Measurements from ENCODE around the gene GIT1. TPM values are rescaled to one million over a fixed set of nuclear protein-coding genes. Genes with fewer than 3 reads are reported as not detected.

GIT1 gene
- total and polyA plus RNA-seq, 2 donors (not counting 3 experiments of a cell fraction or from before 2014, with no cell fraction given), result 75.5 to 92.5 TPM

GRCh38 chr17:29562615-29563014 is 26.8 kb downstream of the GIT1 start:
- no peaks in the 10 kb centered on the region for H3K9me3 ChIP-seq (replicated peaks; ENCODE audit: control insufficient read depth, insufficient read depth, low read length)
- no peaks in the 10 kb centered on the region for H3K79me2 ChIP-seq (ENCODE audit: control insufficient read depth, insufficient read depth, low read length)
- no peaks in the 10 kb centered on the region for H3K27me3 ChIP-seq (ENCODE audit: control insufficient read depth in 2 of 2, insufficient read depth in 2 of 2, low read length in 2 of 2)
- H3K4me3 ChIP-seq (replicated peaks in 1 of 3; ENCODE audit: insufficient read depth in 1 of 3, low read depth in 1 of 3, low read length in 3 of 3), result no peak overlapping the region
- BruUV-seq (replicated peaks), result no TSS peak
- dilution Hi-C loops (cut with MboI; ENCODE audit: extremely low pct_ligation_motif_present, low sequenced_read_pairs) (no loop called here), intact Hi-C loops (cut with micrococcal nuclease) (no loop called here)
- no peak for TF ChIP-seq POLR2A (IDR thresholded peaks at IDR 0.05; ENCODE audit: low read depth, low read length)
- TF ChIP-seq EZH2 (IDR thresholded peaks at IDR 0.05; ENCODE audit: borderline replicate concordance, low read depth, low read length, severe bottlenecking), result no peak
- no peak for TF ChIP-seq POLR2AphosphoS5 (IDR thresholded peaks at IDR 0.05; ENCODE audit: insufficient read depth, low read depth, low read length)
- no peak for TF ChIP-seq MYC (IDR thresholded peaks at IDR 0.05; ENCODE audit: low read depth, low read length)
- no peak for TF ChIP-seq JUN (IDR thresholded peaks at IDR 0.05; ENCODE audit: borderline replicate concordance, insufficient read depth, insufficient read length, low read depth)
- TF ChIP-seq MAX (IDR thresholded peaks at IDR 0.05; ENCODE audit: insufficient read depth, insufficient read length), result no peak
- no peak for TF ChIP-seq FOS (IDR thresholded peaks at IDR 0.05; ENCODE audit: borderline replicate concordance, insufficient read depth, low read length)
- ChIA-PET POLR2A (no interaction called here), CTCF (no interaction called here)
- DNase-seq (ENCODE audit: low read depth, low spot score) (no peak), FAIRE-seq (no peak)
- no peak overlapping the region for H3K9ac ChIP-seq (replicated peaks; ENCODE audit: extremely low read depth, insufficient read depth, low read length)
- no peak overlapping the region for H3K4me2 ChIP-seq (ENCODE audit: insufficient read depth, low read length)
- no peaks in the 10 kb centered on the region for H3K9me1 ChIP-seq (replicated peaks; ENCODE audit: control insufficient read depth, extremely low read depth, insufficient read depth, low read length)
- H2AFZ ChIP-seq (ENCODE audit: low read depth, low read length), result no peak overlapping the region
- no peaks in the 10 kb centered on the region for H3K36me3 ChIP-seq (ENCODE audit: control insufficient read depth in 2 of 2, extremely low read depth in 1 of 2, insufficient read depth in 2 of 2, low read length in 2 of 2)
- no peaks in the 10 kb centered on the region for H4K20me1 ChIP-seq (replicated peaks; ENCODE audit: control insufficient read depth, extremely low read depth, insufficient read depth, low read length)
- H3K4me1 ChIP-seq (ENCODE audit: control insufficient read depth, extremely low read depth, insufficient read depth, low read length), result peaks cover 10% of the 10 kb centered on the region
- no peak overlapping the region for H3K27ac ChIP-seq (ENCODE audit: insufficient read depth, low read depth, low read length)
